ENCODE data around the gene AGTRAP. TPM values are rescaled to one million over a fixed set of nuclear protein-coding genes. Genes with fewer than 3 reads are reported as not detected.

The AGTRAP gene
- total and polyA plus RNA-seq, 9 of the 15 experiments (the other 6 are each of a cell fraction or from before 2014, with no cell fraction given) = 26.8 to 105 (median 57.5) TPM

DNA sequence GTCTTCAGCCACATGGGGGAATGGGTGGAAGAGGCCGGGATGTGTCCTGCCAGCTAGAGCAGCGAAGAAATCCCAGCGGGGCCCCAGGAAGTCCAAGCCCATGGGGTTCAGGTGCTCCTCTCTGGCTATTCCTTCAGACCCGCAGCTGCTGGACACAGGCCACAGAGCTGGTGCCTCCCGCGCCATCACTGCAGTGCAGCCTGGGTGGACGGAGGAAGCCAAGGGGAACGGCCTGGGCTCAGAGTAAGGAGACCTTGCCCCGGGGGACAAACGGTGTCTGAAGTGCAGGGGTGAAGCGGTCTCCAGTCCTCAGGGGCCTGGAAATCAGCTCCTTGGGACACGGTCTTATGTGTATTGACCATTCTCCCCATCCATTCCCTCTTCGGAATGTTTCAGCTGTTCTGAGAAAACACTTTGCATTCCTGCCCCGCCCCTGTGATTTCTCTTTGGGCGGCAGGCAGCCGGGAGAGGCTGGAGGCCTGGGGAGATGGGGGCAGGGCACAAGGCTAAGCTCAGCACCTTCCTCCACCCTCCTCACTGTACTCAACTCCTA lies 51.4 kb downstream of the AGTRAP start (continued):
- peak; percentile 84; the same call in 1 of the 2 replicates for TF ChIP-seq POLR2AphosphoS2 (IDR thresholded peaks at IDR 0.05; ENCODE audit: low read length)
- TF ChIP-seq ZNF23 (CRISPR knock-in tag; IDR thresholded peaks at IDR 0.05) = no peak
- TF ChIP-seq ASH1L (IDR thresholded peaks at IDR 0.05; ENCODE audit: borderline replicate concordance, low read depth, partially characterized antibody) = no peak
- 0 out of 2 replicates have a peak, but pooled peaks have one; percentile 42 for TF ChIP-seq FOXP1 (CRISPR knock-in tag; IDR thresholded peaks at IDR 0.05)
- TF ChIP-seq ZNF280B (CRISPR knock-in tag; IDR thresholded peaks at IDR 0.05) = no peak
- TF ChIP-seq NFYB (IDR thresholded peaks at IDR 0.05; ENCODE audit: extremely low read depth, insufficient read length) = no peak
- TF ChIP-seq WHSC1 (IDR thresholded peaks at IDR 0.05; ENCODE audit: low read length) = no peak
- peak; percentile 38; the same call in 1 of the 2 replicates for TF ChIP-seq TOE1 (IDR thresholded peaks at IDR 0.05; ENCODE audit: borderline replicate concordance)
- 0 out of 2 replicates have a peak, but pooled peaks have one; percentile 35 for TF ChIP-seq TOE1 (CRISPR knock-in tag; IDR thresholded peaks at IDR 0.05; ENCODE audit: borderline replicate concordance, low read depth)
- no peak for TF ChIP-seq CEBPG (CRISPR knock-in tag; IDR thresholded peaks at IDR 0.05)
- TF ChIP-seq CEBPG (tag; conservative IDR thresholded peaks at IDR 0.05 in 1 of 2, IDR thresholded peaks at IDR 0.05 in 1 of 2) = no peak
- TF ChIP-seq OTX1 (CRISPR knock-in tag; IDR thresholded peaks at IDR 0.05) = no peak
- no peak for TF ChIP-seq HMGXB4 (CRISPR knock-in tag; IDR thresholded peaks at IDR 0.05)
- TF ChIP-seq CBFA2T3 (IDR thresholded peaks at IDR 0.05) = no peak
- no peak for TF ChIP-seq CHD2 (IDR thresholded peaks at IDR 0.05; ENCODE audit: low read depth, low read length)
- TF ChIP-seq, protein P1, sequence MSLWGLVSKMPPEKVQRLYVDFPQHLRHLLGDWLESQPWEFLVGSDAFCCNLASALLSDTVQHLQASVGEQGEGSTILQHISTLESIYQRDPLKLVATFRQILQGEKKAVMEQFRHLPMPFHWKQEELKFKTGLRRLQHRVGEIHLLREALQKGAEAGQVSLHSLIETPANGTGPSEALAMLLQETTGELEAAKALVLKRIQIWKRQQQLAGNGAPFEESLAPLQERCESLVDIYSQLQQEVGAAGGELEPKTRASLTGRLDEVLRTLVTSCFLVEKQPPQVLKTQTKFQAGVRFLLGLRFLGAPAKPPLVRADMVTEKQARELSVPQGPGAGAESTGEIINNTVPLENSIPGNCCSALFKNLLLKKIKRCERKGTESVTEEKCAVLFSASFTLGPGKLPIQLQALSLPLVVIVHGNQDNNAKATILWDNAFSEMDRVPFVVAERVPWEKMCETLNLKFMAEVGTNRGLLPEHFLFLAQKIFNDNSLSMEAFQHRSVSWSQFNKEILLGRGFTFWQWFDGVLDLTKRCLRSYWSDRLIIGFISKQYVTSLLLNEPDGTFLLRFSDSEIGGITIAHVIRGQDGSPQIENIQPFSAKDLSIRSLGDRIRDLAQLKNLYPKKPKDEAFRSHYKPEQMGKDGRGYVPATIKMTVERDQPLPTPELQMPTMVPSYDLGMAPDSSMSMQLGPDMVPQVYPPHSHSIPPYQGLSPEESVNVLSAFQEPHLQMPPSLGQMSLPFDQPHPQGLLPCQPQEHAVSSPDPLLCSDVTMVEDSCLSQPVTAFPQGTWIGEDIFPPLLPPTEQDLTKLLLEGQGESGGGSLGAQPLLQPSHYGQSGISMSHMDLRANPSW (CRISPR knock-in tag; IDR thresholded peaks at IDR 0.05) = no peak
- TF ChIP-seq KLF10 (CRISPR knock-in tag; IDR thresholded peaks at IDR 0.05) = no peak
- TF ChIP-seq ZNF778 (CRISPR knock-in tag; IDR thresholded peaks at IDR 0.05) = no peak
- TF ChIP-seq, protein P2, sequence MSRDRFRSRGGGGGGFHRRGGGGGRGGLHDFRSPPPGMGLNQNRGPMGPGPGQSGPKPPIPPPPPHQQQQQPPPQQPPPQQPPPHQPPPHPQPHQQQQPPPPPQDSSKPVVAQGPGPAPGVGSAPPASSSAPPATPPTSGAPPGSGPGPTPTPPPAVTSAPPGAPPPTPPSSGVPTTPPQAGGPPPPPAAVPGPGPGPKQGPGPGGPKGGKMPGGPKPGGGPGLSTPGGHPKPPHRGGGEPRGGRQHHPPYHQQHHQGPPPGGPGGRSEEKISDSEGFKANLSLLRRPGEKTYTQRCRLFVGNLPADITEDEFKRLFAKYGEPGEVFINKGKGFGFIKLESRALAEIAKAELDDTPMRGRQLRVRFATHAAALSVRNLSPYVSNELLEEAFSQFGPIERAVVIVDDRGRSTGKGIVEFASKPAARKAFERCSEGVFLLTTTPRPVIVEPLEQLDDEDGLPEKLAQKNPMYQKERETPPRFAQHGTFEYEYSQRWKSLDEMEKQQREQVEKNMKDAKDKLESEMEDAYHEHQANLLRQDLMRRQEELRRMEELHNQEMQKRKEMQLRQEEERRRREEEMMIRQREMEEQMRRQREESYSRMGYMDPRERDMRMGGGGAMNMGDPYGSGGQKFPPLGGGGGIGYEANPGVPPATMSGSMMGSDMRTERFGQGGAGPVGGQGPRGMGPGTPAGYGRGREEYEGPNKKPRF (IDR thresholded peaks at IDR 0.05; ENCODE audit: low read depth, low read length) = no peak
